ENCODE data around the gene ZNF436. TPM values are rescaled to one million over a fixed set of nuclear protein-coding genes. Genes with fewer than 3 reads are reported as not detected.

The ZNF436 gene
- total RNA-seq, 1 experiment from 2014 or later = 16.0 TPM

DNA sequence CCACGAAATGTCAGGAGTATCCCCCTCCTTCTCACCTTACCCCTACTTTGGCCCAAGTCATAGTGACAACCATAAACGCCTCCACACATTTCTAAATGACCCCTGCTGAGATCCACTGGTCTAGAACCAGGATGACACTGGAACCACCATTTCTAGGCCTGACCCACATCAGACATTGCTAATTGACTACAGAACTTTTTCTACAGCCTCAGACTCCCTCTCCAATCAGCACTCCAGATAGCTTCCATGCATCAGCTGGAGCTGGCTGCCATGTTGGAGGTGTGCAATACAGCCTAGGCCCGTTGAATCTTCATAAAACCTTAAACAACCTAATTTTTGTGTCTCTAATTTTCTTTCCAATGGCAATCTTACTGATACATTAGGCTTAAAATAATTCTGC, 36.3 kb upstream of the ZNF436 start:
- ATAC-seq (no peak), DNase-seq (ENCODE audit: low read depth, low spot score) (no peak)
- intact Hi-C loops (cut with micrococcal nuclease; ENCODE audit: unreplicated experiment) = loop anchor here (2.0 kb wide), 1 partner anchor 61 kb away; the partner anchor contains the start of gene HNRNPR
- no peak overlapping the region for H3K4me3 ChIP-seq (ENCODE audit: low read depth in 2 of 2, low read length in 2 of 2)
- CTCF ChIA-PET = no interaction called here
- H3K4me1 ChIP-seq (ENCODE audit: control insufficient read depth, insufficient read depth, low read length) = peaks cover 24% of the 10 kb centered on the region
- H3K36me3 ChIP-seq (ENCODE audit: control insufficient read depth, insufficient read depth, low read length) = no peaks in the 10 kb centered on the region
- H3K9me3 ChIP-seq (ENCODE audit: control insufficient read depth, insufficient read depth, low read depth, low read length) = no peaks in the 10 kb centered on the region
- TF ChIP-seq, protein P1, sequence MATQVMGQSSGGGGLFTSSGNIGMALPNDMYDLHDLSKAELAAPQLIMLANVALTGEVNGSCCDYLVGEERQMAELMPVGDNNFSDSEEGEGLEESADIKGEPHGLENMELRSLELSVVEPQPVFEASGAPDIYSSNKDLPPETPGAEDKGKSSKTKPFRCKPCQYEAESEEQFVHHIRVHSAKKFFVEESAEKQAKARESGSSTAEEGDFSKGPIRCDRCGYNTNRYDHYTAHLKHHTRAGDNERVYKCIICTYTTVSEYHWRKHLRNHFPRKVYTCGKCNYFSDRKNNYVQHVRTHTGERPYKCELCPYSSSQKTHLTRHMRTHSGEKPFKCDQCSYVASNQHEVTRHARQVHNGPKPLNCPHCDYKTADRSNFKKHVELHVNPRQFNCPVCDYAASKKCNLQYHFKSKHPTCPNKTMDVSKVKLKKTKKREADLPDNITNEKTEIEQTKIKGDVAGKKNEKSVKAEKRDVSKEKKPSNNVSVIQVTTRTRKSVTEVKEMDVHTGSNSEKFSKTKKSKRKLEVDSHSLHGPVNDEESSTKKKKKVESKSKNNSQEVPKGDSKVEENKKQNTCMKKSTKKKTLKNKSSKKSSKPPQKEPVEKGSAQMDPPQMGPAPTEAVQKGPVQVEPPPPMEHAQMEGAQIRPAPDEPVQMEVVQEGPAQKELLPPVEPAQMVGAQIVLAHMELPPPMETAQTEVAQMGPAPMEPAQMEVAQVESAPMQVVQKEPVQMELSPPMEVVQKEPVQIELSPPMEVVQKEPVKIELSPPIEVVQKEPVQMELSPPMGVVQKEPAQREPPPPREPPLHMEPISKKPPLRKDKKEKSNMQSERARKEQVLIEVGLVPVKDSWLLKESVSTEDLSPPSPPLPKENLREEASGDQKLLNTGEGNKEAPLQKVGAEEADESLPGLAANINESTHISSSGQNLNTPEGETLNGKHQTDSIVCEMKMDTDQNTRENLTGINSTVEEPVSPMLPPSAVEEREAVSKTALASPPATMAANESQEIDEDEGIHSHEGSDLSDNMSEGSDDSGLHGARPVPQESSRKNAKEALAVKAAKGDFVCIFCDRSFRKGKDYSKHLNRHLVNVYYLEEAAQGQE (IDR thresholded peaks at IDR 0.05; ENCODE audit: insufficient read depth in 1 of 2, low read depth in 2 of 2, low read length in 1 of 2) = no peak
- TF ChIP-seq SIN3A (IDR thresholded peaks at IDR 0.05; ENCODE audit: borderline replicate concordance, insufficient read depth, low read depth, low read length) = no peak
- in situ Hi-C loops (cut with HindIII; ENCODE audit: low pct_unique_long_range_greater_than_20kb, low sequenced_read_pairs) = no loop called here
- H3K27me3 ChIP-seq (ENCODE audit: control insufficient read depth, insufficient read depth, low read length) = no peaks in the 10 kb centered on the region
- POLR2A ChIA-PET = no interaction called here
- no peak overlapping the region for H3K27ac ChIP-seq (ENCODE audit: low read length)
- BruUV-seq (replicated peaks) = no TSS peak

DNA sequence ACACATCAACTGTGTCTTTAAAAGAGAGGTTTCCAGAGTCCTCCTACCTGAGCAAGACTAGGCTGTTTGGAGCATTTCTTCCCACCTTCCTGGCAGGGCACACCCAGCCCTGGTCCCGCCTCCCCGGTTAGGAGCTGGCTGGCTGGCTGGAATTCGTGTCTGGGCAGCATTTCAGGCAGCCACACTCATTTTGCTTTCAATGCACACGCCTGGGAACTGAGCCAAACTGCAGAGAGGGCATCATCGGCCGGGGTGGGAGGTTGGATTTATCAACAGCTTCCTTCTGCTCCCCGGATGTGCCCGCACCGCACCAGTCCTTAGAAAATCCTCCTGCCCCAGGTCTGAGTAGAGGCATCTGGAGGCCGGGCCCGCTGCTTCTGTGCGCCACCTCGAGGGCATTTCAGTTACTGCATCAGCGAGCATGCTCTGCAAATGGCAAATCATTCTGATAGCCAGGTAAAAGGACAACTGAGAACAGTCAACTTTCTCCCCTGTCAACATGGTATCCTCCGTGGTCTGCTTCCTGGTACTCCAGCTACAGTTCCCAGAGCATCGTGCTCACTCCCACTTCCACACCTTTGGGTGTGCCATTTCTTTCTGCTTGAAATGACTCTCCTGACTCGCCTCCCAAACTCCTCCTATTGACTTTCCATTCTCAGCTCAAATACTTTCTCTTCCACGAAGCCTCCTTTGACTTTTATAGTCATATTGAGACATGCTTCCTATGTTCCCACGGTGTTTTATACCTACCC, 34.3 kb upstream of the ZNF436 start:
- DNase-seq (ENCODE audit: low read depth, low spot score) (peak; percentile 77), ATAC-seq (peak; percentile 96)
- Histone ChIP-seq H3K27ac (ENCODE audit: low read length) (peak overlapping the region; percentile 95), H3K36me3 (ENCODE audit: control insufficient read depth, insufficient read depth, low read length) (no peaks in the 10 kb centered on the region), H3K4me1 (ENCODE audit: control insufficient read depth, insufficient read depth, low read length) (peaks cover 25% of the 10 kb centered on the region), H3K4me3 (ENCODE audit: low read depth in 2 of 2, low read length in 2 of 2) (peak overlapping the region; percentile 29 to 48), H3K9me3 (ENCODE audit: control insufficient read depth, insufficient read depth, low read depth, low read length) (no peaks in the 10 kb centered on the region; the same call in 1 of the 2 replicates), H3K27me3 (ENCODE audit: control insufficient read depth, insufficient read depth, low read length) (no peaks in the 10 kb centered on the region)
- CTCF ChIA-PET = interaction anchor here (0.6 to 1.4 kb wide), 11 partner anchors 13 to 235 kb away, joined by 3 to 9 read pairs (median 4); partner anchors contain the start of genes HNRNPR and LUZP1
- in situ Hi-C loops (cut with HindIII; ENCODE audit: low pct_unique_long_range_greater_than_20kb, low sequenced_read_pairs) = no loop called here
- TF ChIP-seq POLR2AphosphoS5 (IDR thresholded peaks at IDR 0.05; ENCODE audit: low read depth, low read length) = peak; percentile 55; the same call in 1 of the 2 replicates
- TF ChIP-seq, protein P2, sequence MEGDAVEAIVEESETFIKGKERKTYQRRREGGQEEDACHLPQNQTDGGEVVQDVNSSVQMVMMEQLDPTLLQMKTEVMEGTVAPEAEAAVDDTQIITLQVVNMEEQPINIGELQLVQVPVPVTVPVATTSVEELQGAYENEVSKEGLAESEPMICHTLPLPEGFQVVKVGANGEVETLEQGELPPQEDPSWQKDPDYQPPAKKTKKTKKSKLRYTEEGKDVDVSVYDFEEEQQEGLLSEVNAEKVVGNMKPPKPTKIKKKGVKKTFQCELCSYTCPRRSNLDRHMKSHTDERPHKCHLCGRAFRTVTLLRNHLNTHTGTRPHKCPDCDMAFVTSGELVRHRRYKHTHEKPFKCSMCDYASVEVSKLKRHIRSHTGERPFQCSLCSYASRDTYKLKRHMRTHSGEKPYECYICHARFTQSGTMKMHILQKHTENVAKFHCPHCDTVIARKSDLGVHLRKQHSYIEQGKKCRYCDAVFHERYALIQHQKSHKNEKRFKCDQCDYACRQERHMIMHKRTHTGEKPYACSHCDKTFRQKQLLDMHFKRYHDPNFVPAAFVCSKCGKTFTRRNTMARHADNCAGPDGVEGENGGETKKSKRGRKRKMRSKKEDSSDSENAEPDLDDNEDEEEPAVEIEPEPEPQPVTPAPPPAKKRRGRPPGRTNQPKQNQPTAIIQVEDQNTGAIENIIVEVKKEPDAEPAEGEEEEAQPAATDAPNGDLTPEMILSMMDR (IDR thresholded peaks at IDR 0.05) = peak; percentile 99
- TF ChIP-seq, protein P1 (IDR thresholded peaks at IDR 0.05; ENCODE audit: insufficient read depth in 1 of 2, low read depth in 2 of 2, low read length in 1 of 2) = no peak
- POLR2A ChIA-PET = interaction anchor here (0.6 to 1.0 kb wide), 3 partner anchors 60 to 334 kb away, joined by 3 to 6 read pairs (median 4); partner anchors contain the start of gene HNRNPR
- BruUV-seq (replicated peaks) = no TSS peak
- intact Hi-C loops (cut with micrococcal nuclease; ENCODE audit: unreplicated experiment) = loop anchor here (2.0 kb wide), 1 partner anchor 59 kb away; the partner anchor contains the start of gene HNRNPR
